HG03097 (cell line): ENCODE data around the gene AADAT.
"Not testable (repeated sequence)": the region's sequence is repeated elsewhere in the genome, so short reads cannot be mapped to it uniquely, and the experiment has no call there.

ENCODE experiments used
- ATAC-seq: cut with Tn5 transposase; IDR thresholded peaks from one replicate; pipeline ENCODE4 v1.9.1; 2021; ENCODE audit not compliant: unreplicated experiment, low FRiP score

The AADAT gene

DNA sequence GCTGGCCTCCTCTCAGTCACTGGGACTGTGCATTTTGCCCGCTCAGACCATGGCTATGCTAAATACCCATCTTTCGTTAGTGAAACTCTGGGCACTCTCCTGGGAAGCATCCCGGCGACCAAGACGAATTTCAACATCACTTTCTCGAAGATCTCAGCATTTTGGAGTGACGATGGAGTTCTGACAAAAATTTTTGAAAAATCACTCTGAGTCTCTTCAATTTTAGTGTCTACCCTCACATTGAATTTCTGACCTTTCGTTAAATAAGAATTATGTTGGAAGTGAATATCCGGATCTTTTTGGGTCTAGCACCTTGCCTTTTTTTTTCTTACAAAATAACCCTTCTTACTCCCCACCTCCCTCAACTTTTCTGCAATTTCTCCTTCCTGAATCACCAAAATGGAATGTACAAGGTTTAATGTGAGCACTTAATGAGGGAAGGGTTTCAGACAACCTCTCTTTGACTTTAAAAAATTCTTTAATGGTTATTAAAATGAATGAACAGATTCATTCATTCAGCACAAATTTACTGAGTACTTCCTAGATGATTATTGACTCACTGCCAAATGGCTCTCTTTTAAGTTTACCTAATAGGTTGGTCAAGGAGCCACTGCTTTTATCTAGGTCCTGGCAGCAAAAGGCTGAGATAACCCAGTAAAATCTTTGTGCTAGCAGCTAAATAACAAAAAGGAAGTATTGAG lies 746 bp upstream of the AADAT start:
- ATAC-seq, result no peak

- ATAC-seq, result no peak
Measured at GRCh38 chr4:170089274-170089667, 485 bp downstream of the AADAT start.

DNA sequence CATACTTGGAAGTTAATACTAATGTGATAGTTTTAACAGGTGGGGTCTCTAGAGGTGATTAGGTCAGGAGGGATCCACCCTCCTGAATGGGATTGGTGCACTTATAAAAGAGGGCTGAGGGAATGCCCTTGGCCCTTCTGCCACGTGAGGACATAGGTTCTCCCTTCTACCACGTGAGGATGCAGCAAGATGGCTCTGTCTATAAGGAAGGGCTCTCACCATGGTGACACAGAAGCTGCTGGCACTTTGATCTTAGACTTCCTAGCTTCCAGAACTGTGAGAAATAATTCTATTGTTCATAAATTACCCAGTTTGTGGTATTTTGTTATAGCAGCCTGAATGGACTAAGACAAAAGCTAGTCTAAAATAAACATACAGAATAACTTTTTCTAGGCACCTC lies 1.0 kb downstream of the AADAT start:
- no peak for ATAC-seq

DNA sequence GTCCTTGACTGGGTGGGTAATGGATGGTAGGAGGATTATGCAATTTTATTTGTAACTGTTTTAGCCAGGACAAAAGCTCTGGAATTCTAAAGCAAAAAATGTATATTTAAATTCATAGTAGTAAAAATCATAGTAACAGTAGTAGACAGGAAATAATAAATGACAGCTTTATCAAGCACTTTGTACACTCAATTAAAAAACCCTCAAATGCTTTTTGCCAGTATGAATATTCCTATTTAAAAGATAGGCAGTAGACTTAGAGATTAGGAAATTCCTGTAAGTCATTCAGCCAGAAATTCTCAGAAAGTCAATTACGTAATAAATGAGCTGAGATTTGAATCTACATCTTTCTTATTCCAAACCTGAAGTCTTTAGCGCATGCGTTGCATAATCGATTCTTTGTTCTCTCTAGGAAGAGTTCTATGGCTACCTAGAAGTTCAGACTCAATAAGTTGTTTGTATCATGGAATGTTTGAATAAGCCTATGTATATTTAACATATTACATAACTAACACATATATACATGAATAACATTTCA lies 2.5 kb downstream of the AADAT start:
- ATAC-seq, result no peak

GRCh38 chr4:170083541-170083940 lies 6.2 kb downstream of the AADAT start:
- no peak for ATAC-seq

DNA sequence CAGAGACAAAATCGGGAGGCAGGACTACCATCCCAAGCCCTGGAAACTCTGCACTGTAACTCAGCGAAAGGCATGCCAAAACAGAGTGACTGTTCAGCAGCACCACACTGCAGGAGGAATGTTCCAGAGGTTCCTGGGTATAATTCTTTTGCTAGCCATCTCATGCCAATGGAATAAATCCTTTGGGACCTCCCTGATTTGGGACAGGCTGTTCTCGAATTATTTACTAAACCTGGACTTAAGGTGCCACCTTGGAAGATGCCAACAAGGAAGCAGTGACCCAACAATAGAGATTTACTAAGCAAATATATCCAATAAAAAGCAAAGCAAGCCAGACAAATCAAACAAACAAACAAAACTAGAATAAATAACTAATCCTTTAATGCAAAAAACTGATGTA lies 9.3 kb downstream of the AADAT start:
- no peak for ATAC-seq

GRCh38 chr4:170079981-170080380 lies 9.8 kb downstream of the AADAT start:
- ATAC-seq, result no peak

- no peak for ATAC-seq
Measured at GRCh38 chr4:170071196-170071595, 18.6 kb downstream of the AADAT start.

DNA sequence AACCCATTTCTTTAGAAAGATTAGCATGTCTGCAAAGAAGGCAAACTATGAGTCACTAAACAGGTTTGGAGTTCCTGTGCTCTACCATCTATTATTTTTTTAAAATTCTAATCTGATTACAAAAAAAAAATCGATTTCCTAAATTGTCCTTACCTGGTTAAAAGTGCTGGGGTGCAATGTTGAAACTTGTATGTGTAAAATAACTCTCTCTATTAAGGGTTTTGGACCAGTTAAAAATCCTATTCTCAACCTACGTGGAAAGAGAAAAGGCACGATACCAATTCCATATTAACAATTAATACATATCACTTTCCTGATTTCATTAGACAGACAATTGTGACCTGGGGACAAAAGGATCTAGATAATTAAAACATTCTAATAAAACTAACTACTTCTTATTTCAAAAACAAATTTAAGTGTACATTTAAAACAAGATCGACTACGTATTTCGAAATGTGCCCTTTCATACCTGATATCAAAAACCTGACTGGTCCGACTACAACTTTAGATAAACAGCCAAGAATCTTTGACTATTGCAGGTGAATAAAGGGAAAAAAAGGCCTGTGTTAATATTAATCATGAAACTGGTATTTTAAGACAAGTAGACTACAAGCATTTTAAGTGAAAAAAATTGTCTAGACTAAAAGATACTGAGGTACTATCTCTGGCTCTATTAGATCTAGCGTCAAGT lies 21.2 kb downstream of the AADAT start:
- ATAC-seq, result no peak

- no peak for ATAC-seq
Measured at GRCh38 chr4:170059421-170059820, 30.3 kb downstream of the AADAT start.

DNA sequence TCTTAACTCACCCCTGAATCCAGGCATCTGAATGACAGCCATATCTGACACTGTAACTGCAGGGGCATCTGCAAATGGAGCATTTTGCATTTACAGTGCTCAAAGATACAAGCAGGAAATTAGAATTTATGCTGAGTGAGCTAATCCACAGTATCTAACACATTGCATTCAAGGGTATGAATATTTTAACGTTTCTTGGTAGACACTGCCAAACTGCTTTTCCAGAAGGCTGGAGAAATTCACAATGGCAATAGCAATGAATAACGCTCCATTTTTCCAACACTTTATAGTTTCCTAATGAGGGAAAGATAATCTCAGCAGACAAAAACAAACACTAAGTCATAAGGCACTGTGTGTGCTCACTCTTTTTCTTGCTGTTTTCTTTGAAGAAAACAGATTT lies 30.9 kb downstream of the AADAT start:
- ATAC-seq, result no peak

GRCh38 chr4:170057866-170058265 lies 31.9 kb downstream of the AADAT start:
- ATAC-seq, result no peak

GRCh38 chr4:170052919-170053318 lies 36.8 kb downstream of the AADAT start:
- no peak for ATAC-seq

DNA sequence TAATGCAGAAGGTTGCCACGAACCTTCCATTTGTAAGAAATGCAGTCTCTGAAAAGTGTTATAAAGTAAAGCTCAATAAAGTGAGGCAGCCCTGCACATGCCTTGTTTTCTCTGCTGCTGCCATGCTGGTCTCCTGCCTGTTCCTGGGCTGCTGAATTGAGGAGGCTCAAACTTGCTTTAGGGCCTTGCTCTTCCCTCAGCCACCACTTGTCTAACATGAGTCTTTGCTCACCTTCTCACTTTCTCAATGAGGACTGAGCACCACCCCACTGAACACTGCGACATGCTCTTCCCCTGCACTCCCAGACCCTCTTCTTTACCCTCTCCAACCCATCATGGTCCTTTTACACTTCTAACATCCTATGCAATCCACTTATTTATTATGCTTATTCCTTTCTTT lies 38.4 kb downstream of the AADAT start:
- ATAC-seq, result no peak

GRCh38 chr4:170049766-170050165 lies 40.0 kb downstream of the AADAT start:
- no peak for ATAC-seq

DNA sequence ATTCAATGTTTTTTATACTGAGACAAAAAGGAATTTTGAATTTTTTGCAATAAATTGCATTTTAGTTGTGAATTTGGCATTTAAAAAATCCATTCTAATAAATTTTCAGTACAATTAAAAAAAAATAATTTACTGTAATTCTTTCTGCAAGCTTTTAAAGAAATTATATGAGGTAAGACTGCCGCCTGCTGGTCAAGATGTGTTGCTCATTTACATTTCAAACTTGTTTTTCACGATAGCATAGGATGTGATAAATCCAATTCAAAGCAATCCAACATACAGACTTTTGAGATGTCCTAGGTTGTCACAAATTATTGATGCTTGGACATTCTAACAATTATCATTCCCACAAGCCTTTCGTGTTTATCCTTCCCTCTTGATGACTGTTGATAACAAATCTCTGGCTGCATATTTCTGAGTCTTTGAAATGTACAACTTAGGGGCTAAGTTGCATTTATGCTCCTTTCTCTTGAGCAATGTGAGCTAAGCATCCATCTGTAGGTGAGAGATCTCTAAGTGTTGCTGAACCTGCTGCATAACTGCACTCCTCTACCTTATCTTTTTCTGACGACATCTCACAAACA lies 41.9 kb downstream of the AADAT start:
- ATAC-seq, result no peak

DNA sequence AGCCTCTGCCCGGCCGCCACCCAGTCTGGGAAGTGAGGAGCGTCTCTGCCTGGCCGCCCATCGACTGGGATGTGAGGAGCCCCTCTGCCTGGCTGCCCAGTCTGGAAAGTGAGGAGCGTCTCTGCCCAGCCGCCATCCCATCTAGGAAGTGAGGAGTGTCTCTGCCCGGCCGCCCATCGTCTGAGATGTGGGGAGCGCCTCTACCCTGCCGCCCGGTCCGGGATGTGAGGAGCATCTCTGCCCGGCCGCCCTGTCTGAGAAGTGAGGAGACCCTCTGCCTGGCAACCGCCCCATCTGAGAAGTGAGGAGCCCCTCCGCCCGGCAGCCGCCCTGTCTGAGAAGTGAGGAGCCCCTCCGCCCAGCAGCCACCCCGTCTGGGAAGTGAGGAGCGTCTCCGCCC lies 43.6 kb downstream of the AADAT start:
- ATAC-seq, result not testable (repeated sequence)

GRCh38 chr4:170040031-170040680 lies 49.6 kb downstream of the AADAT start:
- no peak for ATAC-seq

- no peak for ATAC-seq
Measured at GRCh38 chr4:170038769-170039168, 51.0 kb downstream of the AADAT start.

DNA sequence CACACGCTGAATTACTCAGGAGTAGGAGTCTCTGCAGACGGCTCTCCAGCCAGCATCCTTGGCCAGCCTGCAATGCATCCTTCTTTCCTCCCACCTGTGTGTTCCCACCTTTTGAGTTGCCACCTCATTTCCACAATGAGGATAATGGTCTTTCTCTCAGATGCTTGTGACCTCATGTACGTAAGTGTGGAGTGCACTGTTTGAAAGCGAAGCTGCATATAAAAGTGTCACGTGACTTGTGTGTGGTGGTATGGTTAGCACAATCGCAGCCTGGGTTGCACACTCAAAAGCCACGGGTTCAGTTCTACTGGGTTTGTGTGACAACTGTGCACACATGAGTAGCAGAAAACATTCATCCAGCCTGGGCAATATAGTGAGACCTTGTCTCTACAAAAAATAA lies 51.5 kb downstream of the AADAT start:
- no peak for ATAC-seq

GRCh38 chr4:170037481-170037880 lies 52.3 kb downstream of the AADAT start:
- ATAC-seq, result no peak
